ENCODE measurements around the gene PADI4. TPM values are rescaled to one million over a fixed set of nuclear protein-coding genes. Genes with fewer than 3 reads are reported as not detected.
"Not testable (repeated sequence)": the region's sequence is repeated elsewhere in the genome, so short reads cannot be mapped to it uniquely, and the experiment has no call there.

Gene PADI4
- total RNA-seq, 2 donors from 2014 or later: not detected

- no peaks in the 10 kb centered on the region for H3K36me3 ChIP-seq
- no peaks in the 10 kb centered on the region for H3K27me3 ChIP-seq (replicated peaks; ENCODE audit: insufficient read depth)
- TF ChIP-seq POLR2A (IDR thresholded peaks at IDR 0.05) (no peak), POLR2AphosphoS5 (IDR thresholded peaks at IDR 0.05) (no peak), CTCF (IDR thresholded peaks at IDR 0.05) (no peak)
- intact Hi-C loops (cut with DNase I): no loop called here
- no peak overlapping the region for H3K4me3 ChIP-seq
- no peak overlapping the region for H3K27ac ChIP-seq
- peak; percentile 44 for DNase-seq (ENCODE audit: low spot score)
- peaks cover 3% of the 10 kb centered on the region for H3K4me1 ChIP-seq (replicated peaks)
- no peaks in the 10 kb centered on the region for H3K9me3 ChIP-seq
- 33% methylated on average over 3 of the region's 3 CpGs for WGBS
These were observed 95.1 kb downstream of the PADI4 start for GRCh38 chr1:17403081-17403480.

GRCh38 chr1:17404034-17404684 is 96.2 kb downstream of the PADI4 start:
- Histone ChIP-seq H3K27ac (no peak overlapping the region), H3K9me3 (no peaks in the 10 kb centered on the region), H3K4me1 (replicated peaks) (peaks cover 3% of the 10 kb centered on the region), H3K4me3 (no peak overlapping the region), H3K27me3 (replicated peaks; ENCODE audit: insufficient read depth) (no peaks in the 10 kb centered on the region), H3K36me3 (peaks cover under 1 to 5% of the 10 kb centered on the region in 2 donors)
- no peak for DNase-seq (ENCODE audit: low spot score)
- intact Hi-C loops (cut with DNase I): no loop called here
- TF ChIP-seq POLR2AphosphoS5 (IDR thresholded peaks at IDR 0.05): no peak
- TF ChIP-seq POLR2A (IDR thresholded peaks at IDR 0.05): no peak
- TF ChIP-seq CTCF (IDR thresholded peaks at IDR 0.05): no peak
- WGBS: 68% methylated on average over 15 of the region's 15 CpGs

GRCh38 chr1:17404820-17405219 is 96.8 kb downstream of the PADI4 start:
- DNase-seq (ENCODE audit: low spot score): no peak
- Histone ChIP-seq H3K27ac (no peak overlapping the region), H3K27me3 (replicated peaks; ENCODE audit: insufficient read depth) (no peaks in the 10 kb centered on the region), H3K36me3 (peaks cover 4 to 12% of the 10 kb centered on the region in 2 donors), H3K4me1 (replicated peaks) (peaks cover 3% of the 10 kb centered on the region), H3K9me3 (no peaks in the 10 kb centered on the region), H3K4me3 (no peak overlapping the region)
- no peak for TF ChIP-seq POLR2A (IDR thresholded peaks at IDR 0.05)
- TF ChIP-seq CTCF (IDR thresholded peaks at IDR 0.05): no peak
- TF ChIP-seq POLR2AphosphoS5 (IDR thresholded peaks at IDR 0.05): no peak
- 83% methylated on average over 6 of the region's 6 CpGs for WGBS
- intact Hi-C loops (cut with DNase I): no loop called here

GRCh38 chr1:17405898-17406759 is 98.1 kb downstream of the PADI4 start:
- Histone ChIP-seq H3K4me3 (no peak overlapping the region), H3K36me3 (peaks cover 4 to 13% of the 10 kb centered on the region in 2 donors), H3K4me1 (replicated peaks) (peaks cover 3% of the 10 kb centered on the region), H3K27ac (no peak overlapping the region), H3K9me3 (no peaks in the 10 kb centered on the region), H3K27me3 (replicated peaks; ENCODE audit: insufficient read depth) (no peaks in the 10 kb centered on the region)
- intact Hi-C loops (cut with DNase I): no loop called here
- 54% methylated on average over 13 of the region's 15 CpGs for WGBS
- DNase-seq (ENCODE audit: low spot score): peak; percentile 34
- peak; percentile 20 to 76 (median 55) for TF ChIP-seq CTCF (IDR thresholded peaks at IDR 0.05)
- no peak for TF ChIP-seq POLR2AphosphoS5 (IDR thresholded peaks at IDR 0.05)
- TF ChIP-seq POLR2A (IDR thresholded peaks at IDR 0.05): no peak

GRCh38 chr1:17406760-17407475 is 98.9 kb downstream of the PADI4 start:
- H3K4me1 ChIP-seq (replicated peaks); DNase-seq (ENCODE audit: low spot score); H3K4me3 ChIP-seq; H3K9me3 ChIP-seq; intact Hi-C loops (cut with DNase I); H3K27me3 ChIP-seq (replicated peaks; ENCODE audit: insufficient read depth); H3K27ac ChIP-seq: not testable (repeated sequence)
- 66% methylated on average over 16 of the region's 16 CpGs for WGBS
- peaks cover 4 to 13% of the 10 kb centered on the region in 2 donors for H3K36me3 ChIP-seq

- H3K4me3 ChIP-seq; H3K4me1 ChIP-seq (replicated peaks); H3K27me3 ChIP-seq (replicated peaks; ENCODE audit: insufficient read depth); H3K9me3 ChIP-seq; H3K27ac ChIP-seq; intact Hi-C loops (cut with DNase I); DNase-seq (ENCODE audit: low spot score): not testable (repeated sequence)
- H3K36me3 ChIP-seq: peaks cover 4 to 13% of the 10 kb centered on the region in 2 donors
- WGBS: 90% methylated on average over 30 of the region's 30 CpGs
These were observed 100.0 kb downstream of the PADI4 start for GRCh38 chr1:17407786-17408514.

Data from prostate gland (tissue), 2 donors.